ENCODE measurements around the gene HLTF. TPM values are rescaled to one million over a fixed set of nuclear protein-coding genes. Genes with fewer than 3 reads are reported as not detected.

Gene HLTF
- total and polyA plus RNA-seq, 2 of the 13 experiments (the other 11 are each of a cell fraction or from before 2014, with no cell fraction given), result 12.0 to 22.9 TPM

DNA sequence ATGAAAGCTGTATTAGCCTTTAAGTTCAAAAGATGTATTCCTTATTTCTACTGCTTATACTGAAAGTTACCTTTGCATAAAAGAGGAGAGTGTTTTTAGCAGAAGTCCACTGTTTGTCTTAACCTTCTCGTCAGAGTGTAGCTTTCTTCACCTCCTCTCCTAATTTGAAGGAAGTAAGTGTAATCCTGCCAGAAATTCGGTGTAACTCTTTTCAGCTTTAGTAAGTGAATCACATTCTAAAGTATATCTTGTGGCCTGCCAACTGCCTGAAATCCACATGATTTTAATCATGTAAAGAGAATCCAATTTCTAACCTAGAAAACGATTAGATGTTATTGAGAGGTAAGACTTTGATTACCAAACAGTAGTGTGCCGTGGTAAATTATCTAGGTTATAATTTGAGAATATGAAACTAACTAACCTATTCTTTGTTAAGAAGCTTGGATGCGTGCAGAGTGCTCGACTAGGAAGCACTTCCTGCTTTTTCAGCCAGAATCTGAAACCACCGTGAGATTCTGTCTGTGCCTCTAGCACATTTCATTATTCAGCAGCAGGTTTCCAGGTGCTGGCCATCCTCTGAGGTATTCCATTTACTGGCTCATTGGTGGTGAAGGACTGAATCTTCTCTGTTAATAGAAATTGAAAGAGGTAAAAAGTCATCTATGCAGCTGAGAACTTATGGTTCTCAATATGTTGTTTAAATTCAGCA lies 87.5 kb downstream of the HLTF start:
- Histone ChIP-seq H3K4me1 (ENCODE audit: insufficient read depth, low read length) (no peaks in the 10 kb centered on the region), H2AFZ (ENCODE audit: low read length) (no peak overlapping the region), H3K4me2 (ENCODE audit: low read depth, low read length) (no peak overlapping the region), H3K9me3 (ENCODE audit: low read length) (no peaks in the 10 kb centered on the region), H3K79me2 (ENCODE audit: insufficient read depth, low read length) (no peaks in the 10 kb centered on the region), H3K4me3 (replicated peaks in 1 of 3; ENCODE audit: insufficient read depth in 1 of 3, low read depth in 2 of 3, low read length in 3 of 3) (no peak overlapping the region), H3K36me3 (replicated peaks in 1 of 2; ENCODE audit: control insufficient read depth in 1 of 2, insufficient read depth in 2 of 2, low read length in 2 of 2) (peaks cover 3 to 23% of the 10 kb centered on the region in 2 experiments; a peak in 4 of 5 replicates), H4K20me1 (ENCODE audit: insufficient read depth, low read length) (no peaks in the 10 kb centered on the region), H3K27ac (ENCODE audit: extremely low read length, insufficient read depth, low read length) (no peak overlapping the region), H3K27me3 (ENCODE audit: control insufficient read depth in 1 of 2, insufficient read depth in 2 of 2, low read length in 2 of 2) (no peaks in the 10 kb centered on the region), H3K9ac (ENCODE audit: insufficient read depth, low read depth, low read length) (no peak overlapping the region)
- intact Hi-C loops (cut with micrococcal nuclease; ENCODE audit: unreplicated experiment) (no loop called here), in situ Hi-C loops (cut with HindIII; ENCODE audit: extremely low pct_ligation_motif_present, low pct_unique_long_range_greater_than_20kb) (no loop called here)
- DNase-seq (ENCODE audit: low spot score) (no peak), FAIRE-seq (no peak), ATAC-seq (no peak)
- 93% methylated on average over 7 of the region's 7 CpGs for WGBS (ENCODE audit: low lambda C conversion rate)
- TF ChIP-seq, protein P1, sequence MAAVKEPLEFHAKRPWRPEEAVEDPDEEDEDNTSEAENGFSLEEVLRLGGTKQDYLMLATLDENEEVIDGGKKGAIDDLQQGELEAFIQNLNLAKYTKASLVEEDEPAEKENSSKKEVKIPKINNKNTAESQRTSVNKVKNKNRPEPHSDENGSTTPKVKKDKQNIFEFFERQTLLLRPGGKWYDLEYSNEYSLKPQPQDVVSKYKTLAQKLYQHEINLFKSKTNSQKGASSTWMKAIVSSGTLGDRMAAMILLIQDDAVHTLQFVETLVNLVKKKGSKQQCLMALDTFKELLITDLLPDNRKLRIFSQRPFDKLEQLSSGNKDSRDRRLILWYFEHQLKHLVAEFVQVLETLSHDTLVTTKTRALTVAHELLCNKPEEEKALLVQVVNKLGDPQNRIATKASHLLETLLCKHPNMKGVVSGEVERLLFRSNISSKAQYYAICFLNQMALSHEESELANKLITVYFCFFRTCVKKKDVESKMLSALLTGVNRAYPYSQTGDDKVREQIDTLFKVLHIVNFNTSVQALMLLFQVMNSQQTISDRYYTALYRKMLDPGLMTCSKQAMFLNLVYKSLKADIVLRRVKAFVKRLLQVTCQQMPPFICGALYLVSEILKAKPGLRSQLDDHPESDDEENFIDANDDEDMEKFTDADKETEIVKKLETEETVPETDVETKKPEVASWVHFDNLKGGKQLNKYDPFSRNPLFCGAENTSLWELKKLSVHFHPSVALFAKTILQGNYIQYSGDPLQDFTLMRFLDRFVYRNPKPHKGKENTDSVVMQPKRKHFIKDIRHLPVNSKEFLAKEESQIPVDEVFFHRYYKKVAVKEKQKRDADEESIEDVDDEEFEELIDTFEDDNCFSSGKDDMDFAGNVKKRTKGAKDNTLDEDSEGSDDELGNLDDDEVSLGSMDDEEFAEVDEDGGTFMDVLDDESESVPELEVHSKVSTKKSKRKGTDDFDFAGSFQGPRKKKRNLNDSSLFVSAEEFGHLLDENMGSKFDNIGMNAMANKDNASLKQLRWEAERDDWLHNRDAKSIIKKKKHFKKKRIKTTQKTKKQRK (IDR thresholded peaks at IDR 0.05; ENCODE audit: low read length), result no peak
- TF ChIP-seq EED (CRISPR knock-in tag; IDR thresholded peaks at IDR 0.05), result no peak
- TF ChIP-seq PRMT3 (CRISPR knock-in tag; IDR thresholded peaks at IDR 0.05; ENCODE audit: borderline replicate concordance, low read depth), result no peak
- TF ChIP-seq SMARCC2 (IDR thresholded peaks at IDR 0.05), result no peak
- TF ChIP-seq UBTF (CRISPR knock-in tag; IDR thresholded peaks at IDR 0.05), result no peak
- no peak for TF ChIP-seq KLF9 (CRISPR knock-in tag; IDR thresholded peaks at IDR 0.05; ENCODE audit: low read depth)
- no peak for TF ChIP-seq PITX1 (CRISPR knock-in tag; IDR thresholded peaks at IDR 0.05)
- BruUV-seq (replicated peaks), result no TSS peak
- CTCF ChIA-PET (ENCODE audit: low intra/inter-chr PET ratio, low total read pairs), result no interaction called here
- POLR2A ChIA-PET, result no interaction called here
